ENCODE data around the gene SFXN5. TPM values are rescaled to one million over a fixed set of nuclear protein-coding genes. Genes with fewer than 3 reads are reported as not detected.

The SFXN5 gene
- total RNA-seq, 1 experiment from 2014 or later: 31.3 TPM

GRCh38 chr2:72985136-72985535 lies 86.4 kb downstream of the SFXN5 start:
- TF ChIP-seq CTCF (IDR thresholded peaks at IDR 0.05; ENCODE audit: insufficient read depth in 1 of 2, low read depth in 1 of 2, low read length in 1 of 2, severe bottlenecking in 1 of 2, unreplicated experiment in 1 of 2): no peak
- POLR2A ChIA-PET: interaction anchor here (0.6 kb wide), 1 partner anchor 66 kb away, joined by 7 read pairs; no protein-coding TSS in a partner anchor
- Histone ChIP-seq H3K27me3 (replicated peaks; ENCODE audit: control insufficient read depth, insufficient read depth, low read length) (no peaks in the 10 kb centered on the region), H3K4me1 (peaks cover 27% of the 10 kb centered on the region), H3K4me3 (ENCODE audit: low read depth, low read length) (no peak overlapping the region), H3K36me3 (ENCODE audit: control insufficient read depth, insufficient read depth, low read length) (no peaks in the 10 kb centered on the region), H3K9me3 (no peaks in the 10 kb centered on the region)
- intact Hi-C loops (cut with micrococcal nuclease; ENCODE audit: unreplicated experiment): no loop called here
- H3K27ac Mint-ChIP-seq (ENCODE audit: unreplicated experiment): no peak overlapping the region
- no peaks in the 10 kb centered on the region for H3K9me3 Mint-ChIP-seq (ENCODE audit: unreplicated experiment)
- no peak for DNase-seq
- no TSS peak for BruUV-seq (replicated peaks)
- no peak overlapping the region for H3K4me3 Mint-ChIP-seq (ENCODE audit: unreplicated experiment)
- no peaks in the 10 kb centered on the region for H3K27me3 Mint-ChIP-seq (ENCODE audit: insufficient read depth, unreplicated experiment)
- no peaks in the 10 kb centered on the region for H3K36me3 Mint-ChIP-seq (ENCODE audit: insufficient read depth, unreplicated experiment)
- CTCF ChIA-PET: interaction anchor here (1.1 to 1.3 kb wide), 2 partner anchors 11 to 192 kb away, joined by 3 to 4 read pairs; no protein-coding TSS in a partner anchor
- H3K4me1 Mint-ChIP-seq (ENCODE audit: low read depth, unreplicated experiment): peaks cover 30% of the 10 kb centered on the region

DNA sequence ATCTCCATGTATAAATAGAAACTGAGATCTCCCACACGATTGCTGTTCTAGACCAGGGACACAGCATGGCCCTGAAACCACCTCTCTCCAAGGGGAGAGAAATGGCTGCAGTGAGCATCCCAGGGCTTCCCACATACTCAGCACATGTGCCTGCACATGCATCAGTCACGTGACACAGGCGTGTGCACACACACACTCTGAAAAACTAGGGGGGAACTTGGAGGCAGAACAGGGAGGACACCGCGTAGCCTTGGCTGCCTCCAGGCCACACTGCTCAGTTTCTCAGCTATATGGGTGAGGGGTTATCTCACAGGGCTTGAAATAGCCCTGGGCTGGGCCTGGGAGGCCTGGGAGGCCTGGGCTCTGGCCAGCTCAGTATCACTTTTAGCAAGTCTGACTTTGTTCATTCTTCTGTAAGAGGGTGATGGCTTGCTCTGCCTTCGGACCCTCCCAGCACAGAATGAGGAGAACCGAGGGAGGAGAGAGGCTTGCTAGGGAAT lies 87.3 kb downstream of the SFXN5 start:
- CTCF ChIA-PET: interaction anchor here (1.1 to 1.3 kb wide), 2 partner anchors 10 to 193 kb away, joined by 3 to 4 read pairs; no protein-coding TSS in a partner anchor
- no peak for TF ChIP-seq CTCF (IDR thresholded peaks at IDR 0.05; ENCODE audit: insufficient read depth in 1 of 2, low read depth in 1 of 2, low read length in 1 of 2, severe bottlenecking in 1 of 2, unreplicated experiment in 1 of 2)
- no peaks in the 10 kb centered on the region for H3K27me3 ChIP-seq (replicated peaks; ENCODE audit: control insufficient read depth, insufficient read depth, low read length)
- H3K4me1 ChIP-seq: peaks cover 32% of the 10 kb centered on the region
- Mint-ChIP-seq H3K27me3 (ENCODE audit: insufficient read depth, unreplicated experiment) (no peaks in the 10 kb centered on the region), H3K9me3 (ENCODE audit: unreplicated experiment) (no peaks in the 10 kb centered on the region), H3K36me3 (ENCODE audit: insufficient read depth, unreplicated experiment) (no peaks in the 10 kb centered on the region), H3K27ac (ENCODE audit: unreplicated experiment) (peak overlapping the region; percentile 20), H3K4me3 (ENCODE audit: unreplicated experiment) (no peak overlapping the region), H3K4me1 (ENCODE audit: low read depth, unreplicated experiment) (peaks cover 30% of the 10 kb centered on the region)
- POLR2A ChIA-PET: no interaction called here
- H3K4me3 ChIP-seq (ENCODE audit: low read depth, low read length): no peak overlapping the region
- intact Hi-C loops (cut with micrococcal nuclease; ENCODE audit: unreplicated experiment): no loop called here
- H3K9me3 ChIP-seq: no peaks in the 10 kb centered on the region
- no TSS peak for BruUV-seq (replicated peaks)
- no peaks in the 10 kb centered on the region for H3K36me3 ChIP-seq (ENCODE audit: control insufficient read depth, insufficient read depth, low read length)
- no peak for DNase-seq

- peaks cover 32% of the 10 kb centered on the region for H3K4me1 ChIP-seq
- no TSS peak for BruUV-seq (replicated peaks)
- Mint-ChIP-seq H3K4me3 (ENCODE audit: unreplicated experiment) (no peak overlapping the region), H3K4me1 (ENCODE audit: low read depth, unreplicated experiment) (peaks cover 30% of the 10 kb centered on the region), H3K27ac (ENCODE audit: unreplicated experiment) (no peak overlapping the region), H3K27me3 (ENCODE audit: insufficient read depth, unreplicated experiment) (no peaks in the 10 kb centered on the region), H3K36me3 (ENCODE audit: insufficient read depth, unreplicated experiment) (no peaks in the 10 kb centered on the region), H3K9me3 (ENCODE audit: unreplicated experiment) (no peaks in the 10 kb centered on the region)
- ChIA-PET POLR2A (no interaction called here), CTCF (interaction anchor here (1.3 kb wide), 1 partner anchor 10 kb away, joined by 3 read pairs; no protein-coding TSS in a partner anchor)
- intact Hi-C loops (cut with micrococcal nuclease; ENCODE audit: unreplicated experiment): no loop called here
- no peaks in the 10 kb centered on the region for H3K27me3 ChIP-seq (replicated peaks; ENCODE audit: control insufficient read depth, insufficient read depth, low read length)
- TF ChIP-seq CTCF (IDR thresholded peaks at IDR 0.05; ENCODE audit: insufficient read depth in 1 of 2, low read depth in 1 of 2, low read length in 1 of 2, severe bottlenecking in 1 of 2, unreplicated experiment in 1 of 2): no peak
- H3K4me3 ChIP-seq (ENCODE audit: low read depth, low read length): no peak overlapping the region
- no peak for DNase-seq
- H3K9me3 ChIP-seq: no peaks in the 10 kb centered on the region
- H3K36me3 ChIP-seq (ENCODE audit: control insufficient read depth, insufficient read depth, low read length): no peaks in the 10 kb centered on the region
Measured at GRCh38 chr2:72983500-72984161, 87.9 kb downstream of the SFXN5 start.

Measured in Caco-2 (cell line).